H1 (cell line): Measurements from ENCODE around the gene MAST2. TPM values are rescaled to one million over a fixed set of nuclear protein-coding genes. Genes with fewer than 3 reads are reported as not detected.

Experiments
- CTCF ChIA-PET: fragments of 300-600 bp; sonication (Branson Sonifier 250); formaldehyde crosslinking; loops from one replicate; lab custom pipeline; 2021; ENCODE audit not compliant: partially characterized antibody; lab: Charles Lee
- POLR2A ChIA-PET: fragments of 300-600 bp; sonication (Branson Sonifier 250); formaldehyde crosslinking; loops from one replicate; lab custom pipeline; 2021; ENCODE audit warnings: inconsistent platforms; ENCODE audit not compliant: partially characterized antibody; lab: Charles Lee
- DNase-seq, 2 experiments: peaks; one replicate each; pipeline versions ENCODE4 v3.0.0 to v3.0.0-alpha.2; 2010 to 2022; ENCODE audit warnings: low spot score in 2 of 2, low read depth in 1 of 2, mixed read lengths in 1 of 2
- FAIRE-seq: peaks from 2 replicates; lab custom pipeline; 2011; peaks lifted over from hg19 to GRCh38; lab: Jason Lieb, UNC
- H2AFZ ChIP-seq: 2 replicates; pipeline ENCODE4 v1.8.1; 2012; ENCODE audit warnings: low read length, inconsistent platforms
- H2AK5ac ChIP-seq: 2 replicates; pipeline ENCODE4 v1.6.1; 2013; ENCODE audit warnings: low read depth, low read length
- H2BK120ac ChIP-seq: replicated peaks from 2 replicates; pipeline ENCODE3; 2013; ENCODE audit warnings: low read depth, low read length, inconsistent platforms
- H2BK12ac ChIP-seq: 2 replicates; pipeline ENCODE4 v1.6.1; 2013; ENCODE audit warnings: low read depth, low read length
- H2BK15ac ChIP-seq: 2 replicates; pipeline ENCODE4 v1.6.1; 2013; ENCODE audit warnings: low read length
- H2BK20ac ChIP-seq: 2 replicates; pipeline ENCODE4 v1.6.1; 2013; ENCODE audit warnings: low read length
- H2BK5ac ChIP-seq: 2 replicates; pipeline ENCODE4 v1.6.1; 2013; ENCODE audit warnings: low read depth, low read length
- H3K14ac ChIP-seq: 2 replicates; pipeline ENCODE4 v1.6.1; 2013; ENCODE audit warnings: inconsistent platforms; ENCODE audit not compliant: insufficient read length
- H3K18ac ChIP-seq: 2 replicates; pipeline ENCODE4 v1.6.1; 2013; ENCODE audit warnings: low read length; ENCODE audit errors: extremely low read depth
- H3K23ac ChIP-seq: 2 replicates; pipeline ENCODE4 v1.6.1; 2013; ENCODE audit warnings: inconsistent platforms; ENCODE audit not compliant: insufficient read length
- H3K23me2 ChIP-seq: 2 replicates; pipeline ENCODE4 v1.6.1; 2013; ENCODE audit warnings: low read depth, low read length
- H3K27ac ChIP-seq: 2 replicates; pipeline ENCODE4 v1.6.1; 2011; ENCODE audit warnings: low read depth, low read length, inconsistent platforms
- H3K27me3 ChIP-seq, 4 experiments: replicated peaks in 1 of 4; 1 replicate in 1 of 4; 2 replicates in 3 of 4; pipeline versions ENCODE4 v1.6.1 to v1.8.1; 2011 to 2013; ENCODE audit warnings: low read length in 3 of 4, mild to moderate bottlenecking in 3 of 4, inconsistent platforms in 2 of 4, mixed read lengths in 2 of 4, moderate library complexity in 1 of 4; ENCODE audit not compliant: control insufficient read depth in 3 of 4, insufficient read depth in 3 of 4; ENCODE audit errors: extremely low read depth in 1 of 4
- H3K36me3 ChIP-seq, 4 experiments: 2 replicates each; pipeline versions ENCODE4 v1.6.1 to v1.8.1; 2011 to 2013; ENCODE audit warnings: mild to moderate bottlenecking in 4 of 4, low read length in 3 of 4, moderate library complexity in 2 of 4, control low read depth in 1 of 4, inconsistent platforms in 1 of 4; ENCODE audit not compliant: insufficient read depth in 4 of 4, control insufficient read depth in 2 of 4
- H3K4ac ChIP-seq: replicated peaks from 2 replicates; pipeline ENCODE3; 2013; ENCODE audit warnings: low read length, low read depth, mixed read lengths, inconsistent platforms; ENCODE audit not compliant: insufficient read length
- H3K4me1 ChIP-seq, 4 experiments: replicated peaks in 1 of 4; 1 replicate in 1 of 4; 2 replicates in 3 of 4; pipeline versions ENCODE4 v1.6.1 to v1.8.1; 2011 to 2013; ENCODE audit warnings: low read length in 3 of 4, inconsistent platforms in 2 of 4, mixed read lengths in 1 of 4; ENCODE audit not compliant: insufficient read depth in 4 of 4, control insufficient read depth in 3 of 4
- H3K4me2 ChIP-seq, 2 experiments: 2 replicates each; pipeline versions ENCODE4 v1.6.1 to v1.8.1; 2011 to 2013; ENCODE audit warnings: low read depth in 2 of 2, low read length in 2 of 2, control low read depth in 1 of 2, inconsistent platforms in 1 of 2, mild to moderate bottlenecking in 1 of 2; ENCODE audit not compliant: insufficient read depth in 1 of 2
- H3K4me3 ChIP-seq, 4 experiments: fragments of 200-600, 300-600 bp in 1 of 4; sonication (generic), shearing (Covaris generic), sonication (Bioruptor Twin) in 1 of 4; 2 replicates each; pipeline versions ENCODE4 v1.5.1 to v1.8.1; 2011 to 2016; ENCODE audit warnings: low read length in 4 of 4, low read depth in 3 of 4, control low read depth in 2 of 4, inconsistent platforms in 2 of 4, mild to moderate bottlenecking in 2 of 4, mixed read lengths in 1 of 4, moderate library complexity in 1 of 4; ENCODE audit not compliant: insufficient read depth in 2 of 4; ENCODE audit errors: extremely low read depth in 1 of 4
- H3K56ac ChIP-seq: replicated peaks from 2 replicates; pipeline ENCODE3; 2013; ENCODE audit warnings: low read depth, mild to moderate bottlenecking, mixed read lengths, low read length, inconsistent platforms; ENCODE audit not compliant: insufficient read length
- H3K79me1 ChIP-seq: 2 replicates; pipeline ENCODE4 v1.6.1; 2013; ENCODE audit warnings: low read depth, low read length, control low read depth
- H3K79me2 ChIP-seq, 2 experiments: 2 replicates each; pipeline versions ENCODE4 v1.6.1 to v1.8.1; 2012 to 2013; ENCODE audit warnings: low read length in 2 of 2, mild to moderate bottlenecking in 2 of 2, inconsistent platforms in 1 of 2; ENCODE audit not compliant: insufficient read depth in 2 of 2, control insufficient read depth in 1 of 2
- H3K9ac ChIP-seq, 4 experiments: replicated peaks in 1 of 4; 1 replicate in 1 of 4; 2 replicates in 3 of 4; pipeline versions ENCODE4 v1.6.1 to v1.8.1; 2011 to 2013; ENCODE audit warnings: low read depth in 3 of 4, low read length in 3 of 4, control low read depth in 2 of 4, mild to moderate bottlenecking in 2 of 4, moderate library complexity in 2 of 4, inconsistent platforms in 1 of 4; ENCODE audit errors: extremely low read depth in 1 of 4
- H3K9me3 ChIP-seq, 2 experiments: 2 replicates each; pipeline versions ENCODE4 v1.6.1 to v1.8.1; 2012 to 2013; ENCODE audit warnings: mild to moderate bottlenecking in 2 of 2, moderate library complexity in 2 of 2, control low read depth in 1 of 2, inconsistent platforms in 1 of 2, low read depth in 1 of 2, low read length in 1 of 2, mixed read lengths in 1 of 2; ENCODE audit not compliant: insufficient read depth in 2 of 2
- H4K20me1 ChIP-seq, 2 experiments: replicated peaks in 1 of 2; 2 replicates each; pipeline versions ENCODE3 to v1.8.1; 2011 to 2013; ENCODE audit warnings: inconsistent platforms in 2 of 2, low read length in 2 of 2, mild to moderate bottlenecking in 1 of 2; ENCODE audit not compliant: insufficient read depth in 2 of 2, control insufficient read depth in 1 of 2
- H4K5ac ChIP-seq: 2 replicates; pipeline ENCODE4 v1.6.1; 2013; ENCODE audit warnings: low read length, low read depth, mixed read lengths, inconsistent platforms; ENCODE audit not compliant: insufficient read length
- H4K8ac ChIP-seq: 2 replicates; pipeline ENCODE4 v1.8.0; 2013; ENCODE audit warnings: mild to moderate bottlenecking, moderate library complexity, low read length, inconsistent platforms; ENCODE audit not compliant: insufficient read depth; ENCODE audit errors: extremely low read depth
- H4K91ac ChIP-seq: replicated peaks from 2 replicates; pipeline ENCODE3; 2013; ENCODE audit warnings: low read length, mixed read lengths, inconsistent platforms; ENCODE audit not compliant: insufficient read length
- HDAC2 ChIP-seq, 2 experiments: fragments of 300-600 bp in 1 of 2; sonication (generic) in 1 of 2; IDR thresholded peaks; 2 replicates each; pipeline ENCODE4 v1.6.1; 2011 to 2012; ENCODE audit warnings: low read depth in 2 of 2, low read length in 2 of 2, mild to moderate bottlenecking in 2 of 2, moderate library complexity in 2 of 2, borderline replicate concordance in 1 of 2, inconsistent platforms in 1 of 2
- KDM4A ChIP-seq: IDR thresholded peaks from one replicate; pipeline ENCODE4 v1.7.1; 2012; ENCODE audit warnings: low read depth, mild to moderate bottlenecking, moderate library complexity, low read length, inconsistent platforms; ENCODE audit not compliant: severe bottlenecking
- KDM5A ChIP-seq: fragments of 200-600 bp; IDR thresholded peaks from 2 replicates; pipeline ENCODE4 v1.7.1; 2012; ENCODE audit warnings: mild to moderate bottlenecking, low read length, inconsistent platforms, mixed read lengths
- SAP30 ChIP-seq: fragments of 300-600 bp; sonication (generic); IDR thresholded peaks from 2 replicates; pipeline ENCODE4 v1.7.1; 2012; ENCODE audit warnings: low read length, moderate library complexity, mild to moderate bottlenecking, inconsistent platforms; ENCODE audit not compliant: insufficient read depth, insufficient replicate concordance
- SP1 ChIP-seq: IDR thresholded peaks from 2 replicates; pipeline ENCODE4 v1.6.1; 2011; ENCODE audit warnings: low read depth, low read length
- polyA plus RNA-seq, 7 experiments: library from polyadenylated mRNA; depleted of rRNA in 3 of 7; stranded (reverse) in 5 of 7; unstranded in 2 of 7; fragments of >200 nt in 5 of 7; fragments of 200-250 nt in 2 of 7; gene quantifications; 1 replicate in 5 of 7; 2 replicates in 1 of 7; 4 replicates in 1 of 7; pipeline versions ENCODE4 v1.2.1 to v1.2.3, GENCODE V29; 2011 to 2013; ENCODE audit warnings: missing spikeins in 2 of 7, mixed read lengths in 2 of 7
- total RNA-seq: library from RNA; stranded (reverse); fragmentation: NEBNext Ultra II Directional; extraction: Animal tissue kit (Norgen Biotek cat#: 25700); gene quantifications from 2 replicates; pipeline ENCODE4 v1.2.1, GENCODE V29; 2021

Gene MAST2
- total and polyA plus RNA-seq, 2 of the 8 experiments (the other 6 are each of a cell fraction or from before 2014, with no cell fraction given), result 20.5 to 35.4 TPM

DNA sequence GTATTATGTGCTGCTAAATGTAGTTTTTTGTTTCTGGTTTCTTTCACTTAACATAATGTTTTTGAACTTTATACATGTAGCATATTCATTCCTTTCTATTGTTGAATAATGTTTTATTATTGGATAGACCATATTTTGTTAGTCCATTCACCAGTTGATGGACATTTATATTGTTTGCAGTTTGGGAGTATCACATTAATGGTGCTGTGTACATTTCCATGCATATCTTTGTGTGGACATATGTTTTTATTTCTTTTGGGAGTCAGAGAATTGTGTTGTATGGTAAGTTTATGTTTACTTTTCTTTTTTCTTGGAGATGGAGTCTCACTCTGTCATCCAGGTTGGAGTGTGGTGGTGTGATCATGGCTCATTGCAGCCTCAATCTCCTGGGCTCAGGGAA lies 134.6 kb downstream of the MAST2 start:
- Histone ChIP-seq H3K9me3 (no peaks in the 10 kb centered on the region), H2BK12ac (no peak overlapping the region), H2AK5ac (no peak overlapping the region), H2BK15ac (no peak overlapping the region), H3K23ac (no peak overlapping the region), H3K36me3 (no peaks in the 10 kb centered on the region), H3K79me1 (peaks cover 3% of the 10 kb centered on the region), H4K91ac (no peak overlapping the region), H3K27me3 (no peaks in the 10 kb centered on the region), H4K5ac (no peak overlapping the region), H3K4me3 (no peak overlapping the region), H2BK120ac (no peak overlapping the region), H4K8ac (no peak overlapping the region), H3K9ac (no peak overlapping the region), H3K4me1 (peaks cover 0 to 3% (median 1%) of the 10 kb centered on the region in 4 experiments; a peak in 3 of 7 replicates), H3K4ac (no peak overlapping the region), H2BK20ac (no peak overlapping the region), H3K4me2 (no peak overlapping the region), H2BK5ac (no peak overlapping the region), H3K23me2 (no peaks in the 10 kb centered on the region), H3K14ac (no peak overlapping the region), H3K27ac (no peak overlapping the region), H3K79me2 (peaks cover 0 to 35% of the 10 kb centered on the region in 2 experiments; a peak in 2 of 4 replicates), H2AFZ (no peak overlapping the region), H4K20me1 (no peaks in the 10 kb centered on the region), H3K18ac (no peak overlapping the region), H3K56ac (no peak overlapping the region)
- TF ChIP-seq KDM5A, result no peak
- no peak for TF ChIP-seq HDAC2 (IDR thresholded peaks at IDR 0.05; ENCODE audit: borderline replicate concordance in 1 of 2, low read depth in 2 of 2, low read length in 2 of 2)
- TF ChIP-seq SP1, result no peak
- no peak for TF ChIP-seq KDM4A
- TF ChIP-seq SAP30, result no peak
- FAIRE-seq, result no peak
- POLR2A ChIA-PET, result no interaction called here
- no peak for DNase-seq
- CTCF ChIA-PET, result interaction anchor here (1.4 kb wide), 1 partner anchor 9 kb away, joined by 3 read pairs; no protein-coding TSS in a partner anchor
